Mucosa of gallbladder (tissue), 1 donor: ENCODE results near the gene PTPRK. TPM values are rescaled to one million over a fixed set of nuclear protein-coding genes. Genes with fewer than 3 reads are reported as not detected.
"Not testable (repeated sequence)": the region's sequence is repeated elsewhere in the genome, so short reads cannot be mapped to it uniquely, and the experiment has no call there.

Experiments used
- DNase-seq: peaks from one replicate; pipeline ENCODE4 v3.0.0-alpha.2; 2020; ENCODE audit warnings: low spot score
- total RNA-seq: library from RNA; stranded (reverse); gene quantifications from one replicate; pipeline ENCODE4 v1.2.1, GENCODE V29; 2021
- donor health status: DM: no; HTN: no; CAD: no.

Gene PTPRK
- total RNA-seq, 1 donor from 2014 or later, result 209 TPM

- DNase-seq, result no peak
Observed at GRCh38 chr6:128491100-128491581, 29.3 kb downstream of the PTPRK start.

GRCh38 chr6:128487746-128488145 lies 32.7 kb downstream of the PTPRK start:
- DNase-seq, result no peak

- DNase-seq, result no peak
Observed at GRCh38 chr6:128487055-128487454, 33.3 kb downstream of the PTPRK start.

- not testable (repeated sequence) for DNase-seq
Observed at GRCh38 chr6:128486580-128486979, 33.8 kb downstream of the PTPRK start.

- DNase-seq, result no peak
Observed at GRCh38 chr6:128483472-128484135, 36.8 kb downstream of the PTPRK start.

GRCh38 chr6:128482642-128483041 lies 37.8 kb downstream of the PTPRK start:
- no peak for DNase-seq

- no peak for DNase-seq
Observed at GRCh38 chr6:128479991-128480390, 40.4 kb downstream of the PTPRK start.

GRCh38 chr6:128479048-128479666 lies 41.2 kb downstream of the PTPRK start:
- no peak for DNase-seq

GRCh38 chr6:128478230-128479047 lies 42.0 kb downstream of the PTPRK start:
- no peak for DNase-seq

GRCh38 chr6:128474933-128475332 lies 45.5 kb downstream of the PTPRK start:
- DNase-seq, result no peak

- DNase-seq, result no peak
Observed at GRCh38 chr6:128474481-128474880, 45.9 kb downstream of the PTPRK start.

- DNase-seq, result no peak
Observed at GRCh38 chr6:128471907-128472306, 48.5 kb downstream of the PTPRK start.

- DNase-seq, result no peak
Observed at GRCh38 chr6:128465368-128466343, 54.7 kb downstream of the PTPRK start.

- DNase-seq, result no peak
Observed at GRCh38 chr6:128464790-128465189, 55.6 kb downstream of the PTPRK start.

- no peak for DNase-seq
Observed at GRCh38 chr6:128463942-128464341, 56.5 kb downstream of the PTPRK start.

- DNase-seq, result no peak
Observed at GRCh38 chr6:128461501-128461900, 58.9 kb downstream of the PTPRK start.

GRCh38 chr6:128456510-128457230 lies 63.7 kb downstream of the PTPRK start:
- no peak for DNase-seq

- no peak for DNase-seq
Observed at GRCh38 chr6:128455959-128456358, 64.4 kb downstream of the PTPRK start.

GRCh38 chr6:128452713-128453112 lies 67.7 kb downstream of the PTPRK start:
- DNase-seq, result no peak

- no peak for DNase-seq
Observed at GRCh38 chr6:128446497-128446896, 73.9 kb downstream of the PTPRK start.

GRCh38 chr6:128443553-128443952 lies 76.8 kb downstream of the PTPRK start:
- no peak for DNase-seq
